Common myeloid progenitor, CD34-positive (primary cell): Measurements from ENCODE around the gene YARS2.

ENCODE experiments used
- CTCF ChIA-PET: fragments of 350-600 bp; sonication (Branson Sonifier 250); formaldehyde crosslinking; loops from one replicate; lab custom pipeline; 2021; ENCODE audit warnings: antibody characterized with exemption; lab: Charles Lee
- POLR2A ChIA-PET: fragments of 350-600 bp; sonication (Branson Sonifier 250); formaldehyde crosslinking; loops from one replicate; lab custom pipeline; 2021; ENCODE audit warnings: antibody characterized with exemption; lab: Charles Lee
- DNase-seq, 3 donors: peaks; one replicate each; pipeline versions ENCODE4 v3.0.0 to v3.0.0-alpha.2; 2013
- H3K27ac ChIP-seq, 2 experiments: 1 replicate in 1 of 2; 2 replicates in 1 of 2; pipeline ENCODE4 v1.7.0; 2013; ENCODE audit warnings: inconsistent platforms in 2 of 2, low read length in 2 of 2, mild to moderate bottlenecking in 2 of 2, low read depth in 1 of 2, moderate library complexity in 1 of 2; ENCODE audit not compliant: severe bottlenecking in 2 of 2, insufficient read depth in 1 of 2, poor library complexity in 1 of 2
- H3K27me3 ChIP-seq, 5 experiments: replicated peaks in 2 of 5; 1 replicate in 3 of 5; 2 replicates in 2 of 5; pipeline versions ENCODE4 v1.6.1 to v1.7.0; 2013; ENCODE audit warnings: low read length in 4 of 5, mild to moderate bottlenecking in 2 of 5, moderate library complexity in 2 of 5, inconsistent platforms in 1 of 5; ENCODE audit not compliant: insufficient read depth in 5 of 5, control insufficient read depth in 4 of 5
- H3K36me3 ChIP-seq, 4 experiments: 1 replicate in 2 of 4; 2 replicates in 2 of 4; pipeline versions ENCODE4 v1.6.1 to v1.7.0; 2013; ENCODE audit warnings: low read length in 3 of 4, control low read depth in 1 of 4, mild to moderate bottlenecking in 1 of 4; ENCODE audit not compliant: control insufficient read depth in 4 of 4, insufficient read depth in 4 of 4
- H3K4me1 ChIP-seq, 4 experiments: 1 replicate in 3 of 4; 2 replicates in 1 of 4; pipeline versions ENCODE4 v1.6.1 to v1.7.1; 2013; ENCODE audit warnings: low read length in 3 of 4, mild to moderate bottlenecking in 3 of 4, control low read depth in 1 of 4, inconsistent platforms in 1 of 4, moderate library complexity in 1 of 4; ENCODE audit not compliant: control insufficient read depth in 4 of 4, insufficient read depth in 4 of 4; ENCODE audit errors: control extremely low read depth in 1 of 4
- H3K4me3 ChIP-seq, 7 experiments: 1 replicate in 4 of 7; 2 replicates in 3 of 7; pipeline versions ENCODE4 v1.5.1 to v1.7.0; 2013; ENCODE audit warnings: mild to moderate bottlenecking in 7 of 7, low read length in 6 of 7, moderate library complexity in 6 of 7, inconsistent platforms in 2 of 7, low read depth in 2 of 7, control low read depth in 1 of 7; ENCODE audit not compliant: insufficient read depth in 4 of 7, control insufficient read depth in 1 of 7; ENCODE audit errors: extremely low read depth in 1 of 7
- H3K9me3 ChIP-seq, 5 experiments: 1 replicate in 4 of 5; 2 replicates in 1 of 5; pipeline versions ENCODE4 v1.6.1 to v1.7.1; 2013; ENCODE audit warnings: low read length in 4 of 5, mild to moderate bottlenecking in 2 of 5, inconsistent platforms in 1 of 5, low read depth in 1 of 5, moderate library complexity in 1 of 5; ENCODE audit not compliant: control insufficient read depth in 4 of 5, insufficient read depth in 2 of 5; ENCODE audit errors: control extremely low read depth in 1 of 5
- WGBS: methylation state at CpG from one replicate; pipeline ENCODE4 v1.1.5; 2013; ENCODE audit not compliant: insufficient coverage; 5-methylcytosine and 5-hydroxymethylcytosine counted together

YARS2 gene

GRCh38 chr12:32697445-32697844 lies 58.3 kb downstream of the YARS2 start:
- Histone ChIP-seq H3K9me3 (peaks cover 0 to 3% (median 0%) of the 10 kb centered on the region in 5 experiments), H3K4me3 (no peak overlapping the region), H3K4me1 (peaks cover 0 to 16% (median under 1%) of the 10 kb centered on the region in 4 experiments), H3K36me3 (peaks cover 0 to 10% (median 6%) of the 10 kb centered on the region in 4 experiments), H3K27me3 (no peaks in the 10 kb centered on the region), H3K27ac (no peak overlapping the region)
- WGBS: no CpG with 5 or more reads among the region's 1 CpG
- CTCF ChIA-PET: interaction anchor here (0.7 to 1.6 kb wide), 2 partner anchors 18 to 27 kb away, joined by 3 to 4 read pairs; partner anchors contain the start of gene DNM1L
- POLR2A ChIA-PET: no interaction called here
- DNase-seq: no peak
